Measurements from ENCODE around the gene GPR176. TPM values are rescaled to one million over a fixed set of nuclear protein-coding genes. Genes with fewer than 3 reads are reported as not detected.

GPR176 gene
- total and polyA plus RNA-seq, 2 donors from 2014 or later, result 2.9 to 7.6 TPM

GRCh38 chr15:39752991-39753390, 167.1 kb downstream of the GPR176 start:
- Histone ChIP-seq H3K4me1 (ENCODE audit: control insufficient read depth in 2 of 3, insufficient read depth in 2 of 3, low read depth in 1 of 3, low read length in 3 of 3) (no peaks in the 10 kb centered on the region), H3K9me3 (ENCODE audit: control insufficient read depth in 2 of 3, insufficient read depth in 1 of 3, low read length in 3 of 3) (no peaks in the 10 kb centered on the region), H3K9ac (ENCODE audit: low read length in 3 of 3) (no peak overlapping the region), H3K36me3 (ENCODE audit: control insufficient read depth in 2 of 3, insufficient read depth in 3 of 3, low read length in 3 of 3) (no peaks in the 10 kb centered on the region), H3K27me3 (ENCODE audit: control insufficient read depth, insufficient read depth, low read length) (no peaks in the 10 kb centered on the region), H3K4me3 (ENCODE audit: low read length in 3 of 3) (no peak overlapping the region), H3K27ac (ENCODE audit: low read depth in 2 of 2, low read length in 2 of 2) (no peak overlapping the region)
- FAIRE-seq, result no peak
- intact Hi-C loops (cut with DNase I), result loop anchor here (10.0 kb wide), 1 partner anchor 58 kb away; no protein-coding TSS in a partner anchor
- no peak for DNase-seq
- TF ChIP-seq CTCF (IDR thresholded peaks at IDR 0.05; ENCODE audit: borderline replicate concordance, extremely low read depth, insufficient read depth), result no peak

- no peak for DNase-seq
- H3K4me1 ChIP-seq (ENCODE audit: control insufficient read depth in 2 of 3, insufficient read depth in 2 of 3, low read depth in 1 of 3, low read length in 3 of 3), result no peaks in the 10 kb centered on the region
- intact Hi-C loops (cut with DNase I), result loop anchor here (10.0 kb wide), 1 partner anchor 57 kb away; no protein-coding TSS in a partner anchor
- no peak for TF ChIP-seq CTCF (IDR thresholded peaks at IDR 0.05; ENCODE audit: borderline replicate concordance, extremely low read depth, insufficient read depth)
- no peak for FAIRE-seq
- no peak overlapping the region for H3K27ac ChIP-seq (ENCODE audit: low read depth in 2 of 2, low read length in 2 of 2)
- H3K4me3 ChIP-seq (ENCODE audit: low read length in 3 of 3), result no peak overlapping the region
- H3K36me3 ChIP-seq (ENCODE audit: control insufficient read depth in 2 of 3, insufficient read depth in 3 of 3, low read length in 3 of 3), result no peaks in the 10 kb centered on the region
- no peak overlapping the region for H3K9ac ChIP-seq (ENCODE audit: low read length in 3 of 3)
- no peaks in the 10 kb centered on the region for H3K9me3 ChIP-seq (ENCODE audit: control insufficient read depth in 2 of 3, insufficient read depth in 1 of 3, low read length in 3 of 3)
- H3K27me3 ChIP-seq (ENCODE audit: control insufficient read depth, insufficient read depth, low read length), result no peaks in the 10 kb centered on the region
Measured at GRCh38 chr15:39752246-39752645, 167.8 kb downstream of the GPR176 start.

Other genes with a start within 250 kb of the GPR176 start
- gene FSIP1, start 137.4 kb downstream of the GPR176 start, total RNA-seq, result 2.4 TPM
- 0.75 TPM for gene FSIP1, start 137.4 kb downstream of the GPR176 start, polyA plus RNA-seq (ENCODE audit: insufficient read depth, low read depth, low replicate concordance)
- 30.9 TPM for gene EIF2AK4, start 13.8 kb upstream of the GPR176 start, total RNA-seq
- 25.1 TPM for gene EIF2AK4, start 13.8 kb upstream of the GPR176 start, polyA plus RNA-seq (ENCODE audit: insufficient read depth, low read depth, low replicate concordance)
- gene SRP14, start 118.9 kb upstream of the GPR176 start, total RNA-seq, result 190 TPM
- 867 TPM for gene SRP14, start 118.9 kb upstream of the GPR176 start, polyA plus RNA-seq (ENCODE audit: insufficient read depth, low read depth, low replicate concordance)
- gene BMF, start 188.6 kb upstream of the GPR176 start, total RNA-seq, result 19.7 TPM
- gene BMF, start 188.6 kb upstream of the GPR176 start, polyA plus RNA-seq (ENCODE audit: insufficient read depth, low read depth, low replicate concordance), result 3.6 TPM
- 0.94 TPM for gene BUB1B, start 240.8 kb upstream of the GPR176 start, total RNA-seq
- 0.69 TPM for gene BUB1B, start 240.8 kb upstream of the GPR176 start, polyA plus RNA-seq (ENCODE audit: insufficient read depth, low read depth, low replicate concordance)

Measured in kidney (tissue), 14 donors.